Motor neuron (in vitro differentiated cells): ENCODE measurements around the gene C1QTNF5. TPM values are rescaled to one million over a fixed set of nuclear protein-coding genes. Genes with fewer than 3 reads are reported as not detected.

ENCODE experiments used
- ATAC-seq, 8 experiments: fragments of 200-7000 bp; cut with Tn5 transposase; replicated peaks in 6 of 8; 2 replicates each; pipeline ENCODE4 v1.8.0; 2021; ENCODE audit warnings: mild to moderate bottlenecking in 8 of 8, moderate library complexity in 8 of 8
- H3K27ac ChIP-seq, 2 donors: fragments of 250-450 bp; sonication (Bioruptor Pico); 2 replicates each; pipeline ENCODE4 v1.9.0; 2021; ENCODE audit warnings: antibody characterized with exemption in 2 of 2, mild to moderate bottlenecking in 2 of 2, moderate library complexity in 1 of 2
- H3K4me1 ChIP-seq, 2 donors: fragments of 250-450 bp; sonication (Bioruptor Pico); replicated peaks in 1 of 2; 2 replicates each; pipeline ENCODE4 v1.6.1; 2021; ENCODE audit warnings: antibody characterized with exemption in 2 of 2, mild to moderate bottlenecking in 2 of 2, moderate library complexity in 1 of 2
- H3K4me3 ChIP-seq, 5 donors: fragments of 250-450 bp; sonication (Bioruptor Pico); 2 replicates each; pipeline ENCODE4 v1.9.0; 2021; ENCODE audit warnings: antibody characterized with exemption in 5 of 5, mild to moderate bottlenecking in 5 of 5, moderate library complexity in 4 of 5
- WGBS, 10 experiments: fragments of 450-650 bp; shearing (Covaris generic); methylation state at CpG; one replicate each; pipeline ENCODE4 v1.0.0; 2022; 5-methylcytosine and 5-hydroxymethylcytosine counted together
- in situ Hi-C, 9 experiments: fragments of 400-800 bp; cut with MboI; loops; one replicate each; pipeline ENCODE4 v1.15.0; 2021; ENCODE audit warnings: low sequenced_read_pairs in 9 of 9, low pct_unique_long_range_greater_than_20kb in 2 of 9; ENCODE audit not compliant: unreplicated experiment in 9 of 9
- total RNA-seq, 8 experiments: library from RNA; unstranded; fragments of 300-600 nt; gene quantifications; 2 replicates each; pipeline versions ENCODE4 v1.2.3 to v1.2.4, GENCODE V29; 2022

Gene C1QTNF5
- total RNA-seq, 8 experiments from 2014 or later = 0.54 to 27.8 (median 1.4) TPM; not detected in 1

GRCh38 chr11:119324189-119324588, 16.5 kb downstream of the C1QTNF5 start:
- in situ Hi-C loops = no loop called here
- peaks cover 22 to 28% of the 10 kb centered on the region in 2 donors for H3K4me1 ChIP-seq
- ATAC-seq = no peak
- no peak overlapping the region for H3K27ac ChIP-seq
- no peak overlapping the region for H3K4me3 ChIP-seq
- 26 to 50% (median 40%) methylated on average over 1 to 4 of the region's 4 CpGs; no CpG with 5 or more reads in 3 of the 10 experiments for WGBS, 10 experiments

- Histone ChIP-seq H3K27ac (no peak overlapping the region), H3K4me1 (peaks cover 28 to 34% of the 10 kb centered on the region in 2 donors), H3K4me3 (no peak overlapping the region)
- WGBS, 10 experiments = 0 to 30% (median 5%) methylated on average over 1 to 5 of the region's 8 CpGs; no CpG with 5 or more reads in 3 of the 10 experiments
- in situ Hi-C loops = no loop called here
- peak; percentile 14 to 66 (median 33) for ATAC-seq
Observed at GRCh38 chr11:119323532-119324033, 17.1 kb downstream of the C1QTNF5 start.

- Histone ChIP-seq H3K4me3 (no peak overlapping the region), H3K27ac (no peak overlapping the region), H3K4me1 (peaks cover 33 to 40% of the 10 kb centered on the region in 2 donors)
- 30 to 100% (median 90%) methylated on average over 1 to 15 of the region's 20 CpGs; no CpG with 5 or more reads in 2 of the 10 experiments for WGBS, 10 experiments
- in situ Hi-C loops = no loop called here
- ATAC-seq = no peak
Observed at GRCh38 chr11:119322921-119323531, 17.7 kb downstream of the C1QTNF5 start.

- Histone ChIP-seq H3K4me1 (peaks cover 39 to 46% of the 10 kb centered on the region in 2 donors), H3K4me3 (no peak overlapping the region), H3K27ac (no peak overlapping the region)
- no peak for ATAC-seq
- in situ Hi-C loops = no loop called here
- 30 to 100% (median 96%) methylated on average over 1 to 6 of the region's 6 CpGs; no CpG with 5 or more reads in 1 of the 10 experiments for WGBS, 10 experiments
Observed at GRCh38 chr11:119322360-119322739, 18.3 kb downstream of the C1QTNF5 start.

GRCh38 chr11:119320776-119321524, 19.7 kb downstream of the C1QTNF5 start:
- peak overlapping the region in 4 of 5 donors; percentile 1 to 18 (median 14) for H3K4me3 ChIP-seq
- peak in 7 of 8 experiments; percentile 14 to 80 (median 44) for ATAC-seq
- in situ Hi-C loops = no loop called here
- WGBS, 10 experiments = no CpG with 5 or more reads among the region's 60 CpGs
- peak overlapping the region; percentile 23 to 55 for H3K27ac ChIP-seq
- H3K4me1 ChIP-seq = peaks cover 43 to 51% of the 10 kb centered on the region in 2 donors

GRCh38 chr11:119320240-119320775, 20.4 kb downstream of the C1QTNF5 start:
- ATAC-seq = peak in 4 of 8 experiments; percentile 3 to 20 (median 10)
- H3K4me1 ChIP-seq = peaks cover 49 to 57% of the 10 kb centered on the region in 2 donors
- WGBS, 10 experiments = 10 to 80% methylated on average over 1 to 2 of the region's 17 CpGs; no CpG with 5 or more reads in 8 of the 10 experiments
- peak overlapping the region in 3 of 5 donors; percentile 1 to 18 (median 18) for H3K4me3 ChIP-seq
- peak overlapping the region; percentile 1 to 23 for H3K27ac ChIP-seq
- in situ Hi-C loops = no loop called here

- in situ Hi-C loops = no loop called here
- H3K4me1 ChIP-seq = peaks cover 53 to 60% of the 10 kb centered on the region in 2 donors
- no peak overlapping the region for H3K27ac ChIP-seq
- WGBS, 10 experiments = 43 to 67% (median 61%) methylated on average over 1 to 3 of the region's 11 CpGs; no CpG with 5 or more reads in 7 of the 10 experiments
- H3K4me3 ChIP-seq = no peak overlapping the region
- ATAC-seq = no peak
Observed at GRCh38 chr11:119319700-119320239, 20.9 kb downstream of the C1QTNF5 start.

GRCh38 chr11:119319136-119319699, 21.5 kb downstream of the C1QTNF5 start:
- WGBS, 10 experiments = 60 to 100% (median 95%) methylated on average over 1 to 2 of the region's 8 CpGs; no CpG with 5 or more reads in 6 of the 10 experiments
- no peak overlapping the region for H3K4me3 ChIP-seq
- no peak overlapping the region for H3K27ac ChIP-seq
- peaks cover 53 to 60% of the 10 kb centered on the region in 2 donors for H3K4me1 ChIP-seq
- ATAC-seq = no peak
- in situ Hi-C loops = no loop called here

GRCh38 chr11:119318240-119319135, 22.2 kb downstream of the C1QTNF5 start:
- 27 to 80% (median 63%) methylated on average over 2 to 15 of the region's 22 CpGs; no CpG with 5 or more reads in 2 of the 10 experiments for WGBS, 10 experiments
- Histone ChIP-seq H3K4me3 (no peak overlapping the region), H3K27ac (no peak overlapping the region), H3K4me1 (peaks cover 50 to 55% of the 10 kb centered on the region in 2 donors)
- ATAC-seq = no peak
- in situ Hi-C loops = no loop called here

- in situ Hi-C loops = no loop called here
- no peak for ATAC-seq
- Histone ChIP-seq H3K27ac (no peak overlapping the region), H3K4me3 (peak overlapping the region in 2 of 5 donors; percentile 53 to 81), H3K4me1 (peaks cover 50 to 55% of the 10 kb centered on the region in 2 donors)
- WGBS, 10 experiments = 23 to 100% (median 65%) methylated on average over 1 to 8 of the region's 14 CpGs; no CpG with 5 or more reads in 2 of the 10 experiments
Observed at GRCh38 chr11:119317592-119318239, 23.0 kb downstream of the C1QTNF5 start.

- Histone ChIP-seq H3K27ac (no peak within 1 kb of the TSS), H3K4me1 (peaks cover 50 to 55% of the 10 kb centered on the region in 2 donors)
- WGBS, 10 experiments = 0 to 60% (median 6%) methylated on average over 1 to 10 of the region's 74 CpGs; no CpG with 5 or more reads in 7 of the 10 experiments
Observed at GRCh38 chr11:119316729-119317591, 23.7 kb downstream of the C1QTNF5 start, which contains the start of gene MCAM. MCAM (minus strand) TSS chr11:119317130; CDS start chr11:119317101, 29 bp downstream.

More at GRCh38 chr11:119316729-119317591, 23.7 kb downstream of the C1QTNF5 start, which contains the start of gene MCAM:
- peak; percentile 4 to 77 (median 67) for ATAC-seq
- H3K4me3 ChIP-seq = peak within 1 kb of the TSS; percentile 32 to 81 (median 38)
- in situ Hi-C loops = no loop called here
